Parathyroid adenoma (tissue), 2 donors: Measurements from ENCODE around the gene SIK3.

Experiments
- H2AFZ ChIP-seq: fragments of 300-600 bp; sonication (generic); one replicate; pipeline ENCODE4 v1.7.0; 2017; ENCODE audit warnings: antibody characterized with exemption, mild to moderate bottlenecking
- H3K27ac ChIP-seq: fragments of 300-600 bp; sonication (generic); one replicate; pipeline ENCODE4 v1.7.0; 2017
- H3K27me3 ChIP-seq: fragments of 300-600 bp; sonication (generic); one replicate; pipeline ENCODE4 v1.7.0; 2017; ENCODE audit warnings: low read length; ENCODE audit not compliant: control insufficient read depth, insufficient read depth
- H3K36me3 ChIP-seq: fragments of 300-600 bp; sonication (generic); one replicate; pipeline ENCODE4 v1.7.0; 2017; ENCODE audit warnings: low read length; ENCODE audit not compliant: control insufficient read depth, insufficient read depth
- H3K4me1 ChIP-seq: fragments of 300-600 bp; sonication (generic); one replicate; pipeline ENCODE4 v1.7.0; 2017; ENCODE audit warnings: control low read depth
- H3K4me2 ChIP-seq: fragments of 300-600 bp; sonication (generic); one replicate; pipeline ENCODE4 v1.7.0; 2017; ENCODE audit warnings: low read length
- H3K4me3 ChIP-seq: fragments of 300-600 bp; sonication (generic); one replicate; pipeline ENCODE4 v1.7.0; 2017; ENCODE audit warnings: low read depth, low read length
- H3K79me2 ChIP-seq: fragments of 300-600 bp; sonication (generic); one replicate; pipeline ENCODE4 v1.7.0; 2017; ENCODE audit warnings: control low read depth
- H3K9ac ChIP-seq: fragments of 300-600 bp; sonication (generic); one replicate; pipeline ENCODE4 v1.7.0; 2017; ENCODE audit warnings: mild to moderate bottlenecking
- H3K9me3 ChIP-seq: fragments of 300-600 bp; sonication (generic); one replicate; pipeline ENCODE4 v1.7.0; 2017; ENCODE audit warnings: low read length; ENCODE audit not compliant: control insufficient read depth
- CTCF ChIP-seq: fragments of 300-600 bp; sonication (generic); IDR thresholded peaks from one replicate; pipeline ENCODE4 v1.7.0; 2017; ENCODE audit warnings: antibody characterized with exemption, mild to moderate bottlenecking
- donor health status: primary hyperparathyroidism.

Gene SIK3

GRCh38 chr11:116990061-116990473, 108.2 kb downstream of the SIK3 start:
- Histone ChIP-seq H3K4me3 (no peak overlapping the region), H3K36me3 (no peaks in the 10 kb centered on the region), H3K27ac (no peak overlapping the region), H3K27me3 (no peaks in the 10 kb centered on the region), H3K4me2 (no peak overlapping the region), H3K9ac (no peak overlapping the region), H3K4me1 (no peaks in the 10 kb centered on the region), H3K9me3 (no peaks in the 10 kb centered on the region), H2AFZ (no peak overlapping the region), H3K79me2 (no peaks in the 10 kb centered on the region)
- TF ChIP-seq CTCF = no peak

- TF ChIP-seq CTCF = no peak
- Histone ChIP-seq H3K4me3 (no peak overlapping the region), H2AFZ (no peak overlapping the region), H3K27me3 (no peaks in the 10 kb centered on the region), H3K9me3 (no peaks in the 10 kb centered on the region), H3K27ac (no peak overlapping the region), H3K4me2 (no peak overlapping the region), H3K9ac (no peak overlapping the region), H3K4me1 (no peaks in the 10 kb centered on the region), H3K79me2 (no peaks in the 10 kb centered on the region), H3K36me3 (no peaks in the 10 kb centered on the region)
Observed at GRCh38 chr11:116989184-116989583, 109.0 kb downstream of the SIK3 start.

GRCh38 chr11:116986521-116987105, 111.6 kb downstream of the SIK3 start:
- H2AFZ ChIP-seq = no peak overlapping the region
- no peak overlapping the region for H3K4me3 ChIP-seq
- no peaks in the 10 kb centered on the region for H3K9me3 ChIP-seq
- H3K4me2 ChIP-seq = no peak overlapping the region
- H3K27ac ChIP-seq = no peak overlapping the region
- TF ChIP-seq CTCF = no peak
- no peaks in the 10 kb centered on the region for H3K27me3 ChIP-seq
- H3K4me1 ChIP-seq = no peaks in the 10 kb centered on the region
- H3K79me2 ChIP-seq = no peaks in the 10 kb centered on the region
- H3K9ac ChIP-seq = no peak overlapping the region
- no peaks in the 10 kb centered on the region for H3K36me3 ChIP-seq

GRCh38 chr11:116984589-116984988, 113.6 kb downstream of the SIK3 start:
- Histone ChIP-seq H3K36me3 (no peaks in the 10 kb centered on the region), H3K27me3 (no peaks in the 10 kb centered on the region), H3K79me2 (no peaks in the 10 kb centered on the region), H3K9me3 (no peaks in the 10 kb centered on the region), H3K4me3 (no peak overlapping the region), H3K4me1 (no peaks in the 10 kb centered on the region), H3K9ac (no peak overlapping the region), H3K4me2 (no peak overlapping the region), H3K27ac (no peak overlapping the region), H2AFZ (no peak overlapping the region)
- TF ChIP-seq CTCF = no peak

GRCh38 chr11:116984186-116984585, 114.0 kb downstream of the SIK3 start:
- H3K4me3 ChIP-seq = no peak overlapping the region
- no peak overlapping the region for H3K27ac ChIP-seq
- H3K9ac ChIP-seq = no peak overlapping the region

More at GRCh38 chr11:116984186-116984585, 114.0 kb downstream of the SIK3 start:
- no peaks in the 10 kb centered on the region for H3K4me1 ChIP-seq
- no peaks in the 10 kb centered on the region for H3K9me3 ChIP-seq
- H3K36me3 ChIP-seq = no peaks in the 10 kb centered on the region
- H3K4me2 ChIP-seq = no peak overlapping the region
- no peaks in the 10 kb centered on the region for H3K27me3 ChIP-seq
- no peaks in the 10 kb centered on the region for H3K79me2 ChIP-seq
- no peak for TF ChIP-seq CTCF
- no peak overlapping the region for H2AFZ ChIP-seq
